Ovary (tissue), 3 donors: Measurements from ENCODE around the gene BFSP2.

ENCODE experiments used
- EP300 ChIP-seq: sonication (generic); formaldehyde crosslinking; IDR thresholded peaks from one replicate; pipeline ENCODE4 v1.6.1; 2017; ENCODE audit warnings: antibody characterized with exemption
- POLR2A ChIP-seq: fragments of 450-650 bp; IDR thresholded peaks from one replicate; pipeline ENCODE4 v1.6.1; 2017; ENCODE audit warnings: antibody characterized with exemption, mild to moderate bottlenecking, moderate library complexity
- TF ChIP-seq, protein P1 (sequence below), 3 donors: fragments of 450-650 bp in 2 of 3; fragments of 200-600 bp in 1 of 3; IDR thresholded peaks; one replicate each; pipeline versions ENCODE4 v1.5.1 to v1.8.0; 2016 to 2022; ENCODE audit warnings: antibody characterized with exemption in 3 of 3, mild to moderate bottlenecking in 1 of 3
- donor health status: DM: no; HTN: no; CAD: no.

GRCh38 chr3:133459400-133459799 is 59.5 kb downstream of the BFSP2 start:
- no peak for TF ChIP-seq POLR2A
- TF ChIP-seq, protein P1, sequence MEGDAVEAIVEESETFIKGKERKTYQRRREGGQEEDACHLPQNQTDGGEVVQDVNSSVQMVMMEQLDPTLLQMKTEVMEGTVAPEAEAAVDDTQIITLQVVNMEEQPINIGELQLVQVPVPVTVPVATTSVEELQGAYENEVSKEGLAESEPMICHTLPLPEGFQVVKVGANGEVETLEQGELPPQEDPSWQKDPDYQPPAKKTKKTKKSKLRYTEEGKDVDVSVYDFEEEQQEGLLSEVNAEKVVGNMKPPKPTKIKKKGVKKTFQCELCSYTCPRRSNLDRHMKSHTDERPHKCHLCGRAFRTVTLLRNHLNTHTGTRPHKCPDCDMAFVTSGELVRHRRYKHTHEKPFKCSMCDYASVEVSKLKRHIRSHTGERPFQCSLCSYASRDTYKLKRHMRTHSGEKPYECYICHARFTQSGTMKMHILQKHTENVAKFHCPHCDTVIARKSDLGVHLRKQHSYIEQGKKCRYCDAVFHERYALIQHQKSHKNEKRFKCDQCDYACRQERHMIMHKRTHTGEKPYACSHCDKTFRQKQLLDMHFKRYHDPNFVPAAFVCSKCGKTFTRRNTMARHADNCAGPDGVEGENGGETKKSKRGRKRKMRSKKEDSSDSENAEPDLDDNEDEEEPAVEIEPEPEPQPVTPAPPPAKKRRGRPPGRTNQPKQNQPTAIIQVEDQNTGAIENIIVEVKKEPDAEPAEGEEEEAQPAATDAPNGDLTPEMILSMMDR (IDR thresholded peaks at IDR 0.05), result no peak
- no peak for TF ChIP-seq EP300
